Mesendoderm (in vitro differentiated cells): ENCODE measurements around the gene GAB2.

Experiments
- DNase-seq: peaks from one replicate; pipeline ENCODE4 v3.0.0; 2013
- H2AK5ac ChIP-seq: 2 replicates; pipeline ENCODE4 v1.6.1; 2013; ENCODE audit warnings: low read length, inconsistent platforms
- H2BK120ac ChIP-seq: 2 replicates; pipeline ENCODE4 v1.6.1; 2013; ENCODE audit warnings: low read depth, mild to moderate bottlenecking, low read length, moderate library complexity, mixed read lengths
- H2BK15ac ChIP-seq: replicated peaks from 2 replicates; pipeline ENCODE4 v1.6.1; 2013; ENCODE audit warnings: low read depth, mild to moderate bottlenecking, moderate library complexity
- H2BK5ac ChIP-seq: 2 replicates; pipeline ENCODE4 v1.6.1; 2013; ENCODE audit warnings: low read length, inconsistent platforms
- H3K18ac ChIP-seq: 2 replicates; pipeline ENCODE4 v1.6.1; 2013; ENCODE audit warnings: mild to moderate bottlenecking, low read length, mixed read lengths
- H3K23ac ChIP-seq: one replicate; pipeline ENCODE4 v1.6.1; 2013; ENCODE audit warnings: low read length
- H3K27ac ChIP-seq: 2 replicates; pipeline ENCODE4 v1.5.1; 2013; ENCODE audit warnings: low read depth, mild to moderate bottlenecking, inconsistent platforms, low read length, moderate library complexity
- H3K27me3 ChIP-seq: 2 replicates; pipeline ENCODE4 v1.6.1; 2013; ENCODE audit warnings: low read length, control low read depth, mild to moderate bottlenecking, inconsistent platforms; ENCODE audit not compliant: insufficient read depth, poor library complexity
- H3K36me3 ChIP-seq: 2 replicates; pipeline ENCODE4 v1.6.1; 2013; ENCODE audit warnings: low read length, inconsistent platforms; ENCODE audit not compliant: control insufficient read depth, insufficient read depth
- H3K4ac ChIP-seq: one replicate; pipeline ENCODE4 v1.6.1; 2013; ENCODE audit warnings: low read depth, mild to moderate bottlenecking, low read length, moderate library complexity
- H3K4me1 ChIP-seq: 2 replicates; pipeline ENCODE4 v1.6.1; 2013; ENCODE audit warnings: low read depth, low read length, inconsistent platforms; ENCODE audit not compliant: control insufficient read depth
- H3K4me2 ChIP-seq: 2 replicates; pipeline ENCODE4 v1.6.1; 2013; ENCODE audit warnings: low read length
- H3K4me3 ChIP-seq: 2 replicates; pipeline ENCODE4 v1.5.1; 2013; ENCODE audit warnings: mild to moderate bottlenecking, low read length
- H3K56ac ChIP-seq: one replicate; pipeline ENCODE4 v1.6.1; 2013; ENCODE audit warnings: low read length
- H3K79me1 ChIP-seq: 2 replicates; pipeline ENCODE4 v1.6.1; 2013; ENCODE audit warnings: low read length, inconsistent platforms
- H3K79me2 ChIP-seq: 2 replicates; pipeline ENCODE4 v1.6.1; 2013; ENCODE audit warnings: mild to moderate bottlenecking, low read length; ENCODE audit not compliant: control insufficient read depth, insufficient read depth
- H3K9ac ChIP-seq: 2 replicates; pipeline ENCODE4 v1.6.1; 2013; ENCODE audit warnings: low read length, inconsistent platforms
- H4K5ac ChIP-seq: one replicate; pipeline ENCODE4 v1.6.1; 2013; ENCODE audit warnings: low read length
- H4K8ac ChIP-seq: one replicate; pipeline ENCODE4 v1.6.1; 2013; ENCODE audit warnings: low read depth, mild to moderate bottlenecking, control low read depth, low read length, moderate library complexity
- WGBS: extraction: QIAGEN DNeasy Blood & Tissue Kit; methylation state at CpG from one replicate; pipeline ENCODE4 v1.1.7; 2013; ENCODE audit warnings: low lambda C conversion rate, missing lambda C conversion rate; ENCODE audit not compliant: insufficient coverage; ENCODE audit errors: extremely low coverage; 5-methylcytosine and 5-hydroxymethylcytosine counted together

GAB2 gene

GRCh38 chr11:78253797-78254196 lies 163.8 kb downstream of the GAB2 start:
- Histone ChIP-seq H3K4me3 (no peak overlapping the region), H3K18ac (no peak overlapping the region), H2BK5ac (no peak overlapping the region), H2AK5ac (no peak overlapping the region), H4K5ac (no peak overlapping the region), H3K9ac (no peak overlapping the region), H3K79me2 (no peaks in the 10 kb centered on the region), H3K56ac (no peak overlapping the region), H3K79me1 (no peaks in the 10 kb centered on the region), H3K4ac (no peak overlapping the region), H3K4me1 (peaks cover 1% of the 10 kb centered on the region), H4K8ac (no peak overlapping the region), H2BK120ac (no peak overlapping the region), H2BK15ac (no peak overlapping the region), H3K4me2 (no peak overlapping the region), H3K23ac (no peak overlapping the region), H3K27me3 (no peaks in the 10 kb centered on the region), H3K27ac (no peak overlapping the region), H3K36me3 (no peaks in the 10 kb centered on the region)
- no peak for DNase-seq
- no CpG with 5 or more reads among the region's 4 CpGs for WGBS

GRCh38 chr11:78251083-78251775 lies 166.4 kb downstream of the GAB2 start:
- H2BK5ac ChIP-seq = no peak overlapping the region
- no peak overlapping the region for H4K8ac ChIP-seq
- no peak overlapping the region for H3K9ac ChIP-seq
- H3K79me1 ChIP-seq = no peaks in the 10 kb centered on the region
- H2AK5ac ChIP-seq = no peak overlapping the region
- no peak overlapping the region for H3K18ac ChIP-seq
- H3K4me1 ChIP-seq = no peaks in the 10 kb centered on the region
- H3K56ac ChIP-seq = no peak overlapping the region
- H3K4me3 ChIP-seq = no peak overlapping the region
- no CpG with 5 or more reads among the region's 1 CpG for WGBS
- H3K4ac ChIP-seq = no peak overlapping the region
- no peaks in the 10 kb centered on the region for H3K79me2 ChIP-seq
- H4K5ac ChIP-seq = no peak overlapping the region
- H3K27me3 ChIP-seq = no peaks in the 10 kb centered on the region
- no peak overlapping the region for H2BK15ac ChIP-seq
- no peak overlapping the region for H3K27ac ChIP-seq
- H3K4me2 ChIP-seq = no peak overlapping the region
- no peak for DNase-seq
- H2BK120ac ChIP-seq = no peak overlapping the region
- H3K23ac ChIP-seq = no peak overlapping the region
- no peaks in the 10 kb centered on the region for H3K36me3 ChIP-seq

GRCh38 chr11:78250099-78250498 lies 167.5 kb downstream of the GAB2 start:
- Histone ChIP-seq H2AK5ac (no peak overlapping the region), H4K5ac (no peak overlapping the region), H3K79me2 (no peaks in the 10 kb centered on the region), H3K36me3 (no peaks in the 10 kb centered on the region), H3K4ac (no peak overlapping the region), H3K27me3 (no peaks in the 10 kb centered on the region), H3K27ac (no peak overlapping the region), H3K56ac (no peak overlapping the region), H3K18ac (no peak overlapping the region), H3K9ac (no peak overlapping the region), H3K79me1 (no peaks in the 10 kb centered on the region), H2BK5ac (no peak overlapping the region), H3K4me1 (no peaks in the 10 kb centered on the region), H2BK120ac (no peak overlapping the region), H3K23ac (no peak overlapping the region), H4K8ac (no peak overlapping the region), H3K4me2 (no peak overlapping the region), H2BK15ac (no peak overlapping the region), H3K4me3 (no peak overlapping the region)
- WGBS = no CpG with 5 or more reads among the region's 8 CpGs
- DNase-seq = no peak

- no peak overlapping the region for H3K27ac ChIP-seq
- no peaks in the 10 kb centered on the region for H3K4me1 ChIP-seq
- no peak overlapping the region for H4K5ac ChIP-seq
- H3K56ac ChIP-seq = no peak overlapping the region
- DNase-seq = no peak
- no peak overlapping the region for H2BK5ac ChIP-seq
- no peak overlapping the region for H2AK5ac ChIP-seq
- no peak overlapping the region for H3K9ac ChIP-seq
- no peak overlapping the region for H3K4me2 ChIP-seq
- no peak overlapping the region for H3K4me3 ChIP-seq
- H3K23ac ChIP-seq = no peak overlapping the region
- H2BK15ac ChIP-seq = no peak overlapping the region
- H3K4ac ChIP-seq = no peak overlapping the region
- H4K8ac ChIP-seq = no peak overlapping the region
- H2BK120ac ChIP-seq = no peak overlapping the region
- H3K79me2 ChIP-seq = no peaks in the 10 kb centered on the region
- no peaks in the 10 kb centered on the region for H3K79me1 ChIP-seq
- H3K36me3 ChIP-seq = no peaks in the 10 kb centered on the region
- H3K27me3 ChIP-seq = no peaks in the 10 kb centered on the region
- no peak overlapping the region for H3K18ac ChIP-seq
Measured at GRCh38 chr11:78248903-78249302, 168.7 kb downstream of the GAB2 start.

GRCh38 chr11:78248191-78248590 lies 169.4 kb downstream of the GAB2 start:
- H2AK5ac ChIP-seq = no peak overlapping the region
- WGBS = no CpG with 5 or more reads among the region's 3 CpGs
- no peak for DNase-seq
- no peak overlapping the region for H4K5ac ChIP-seq
- H3K4me2 ChIP-seq = no peak overlapping the region
- no peak overlapping the region for H3K23ac ChIP-seq
- H3K4me1 ChIP-seq = no peaks in the 10 kb centered on the region
- no peak overlapping the region for H3K27ac ChIP-seq
- no peaks in the 10 kb centered on the region for H3K79me2 ChIP-seq
- no peaks in the 10 kb centered on the region for H3K79me1 ChIP-seq
- no peak overlapping the region for H4K8ac ChIP-seq
- H3K4me3 ChIP-seq = no peak overlapping the region
- no peaks in the 10 kb centered on the region for H3K36me3 ChIP-seq
- no peak overlapping the region for H3K18ac ChIP-seq
- no peak overlapping the region for H2BK5ac ChIP-seq
- H3K9ac ChIP-seq = no peak overlapping the region
- H3K27me3 ChIP-seq = no peaks in the 10 kb centered on the region
- H3K4ac ChIP-seq = no peak overlapping the region
- H3K56ac ChIP-seq = no peak overlapping the region
- no peak overlapping the region for H2BK120ac ChIP-seq
- H2BK15ac ChIP-seq = no peak overlapping the region

GRCh38 chr11:78244546-78245255 lies 172.9 kb downstream of the GAB2 start:
- Histone ChIP-seq H3K27ac (no peak overlapping the region), H3K27me3 (no peaks in the 10 kb centered on the region), H3K79me1 (no peaks in the 10 kb centered on the region), H4K5ac (no peak overlapping the region), H3K36me3 (no peaks in the 10 kb centered on the region), H3K4me2 (no peak overlapping the region), H3K79me2 (no peaks in the 10 kb centered on the region), H3K4ac (no peak overlapping the region), H2AK5ac (no peak overlapping the region), H3K18ac (no peak overlapping the region), H2BK15ac (no peak overlapping the region), H2BK120ac (no peak overlapping the region), H3K9ac (no peak overlapping the region), H3K23ac (no peak overlapping the region), H3K4me1 (no peaks in the 10 kb centered on the region), H2BK5ac (no peak overlapping the region), H3K4me3 (no peak overlapping the region), H3K56ac (no peak overlapping the region), H4K8ac (no peak overlapping the region)
- DNase-seq = no peak
- WGBS = no CpG with 5 or more reads among the region's 4 CpGs
